Brain pericyte (primary cell): ENCODE results near the gene DLGAP1.

ENCODE experiments used
- DNase-seq: peaks from one replicate; pipeline ENCODE4 v3.0.0-alpha.2; 2012; ENCODE audit warnings: low read depth, low spot score

Gene DLGAP1

GRCh38 chr18:4242431-4243161 is 212.5 kb downstream of the DLGAP1 start:
- DNase-seq: no peak

DNA sequence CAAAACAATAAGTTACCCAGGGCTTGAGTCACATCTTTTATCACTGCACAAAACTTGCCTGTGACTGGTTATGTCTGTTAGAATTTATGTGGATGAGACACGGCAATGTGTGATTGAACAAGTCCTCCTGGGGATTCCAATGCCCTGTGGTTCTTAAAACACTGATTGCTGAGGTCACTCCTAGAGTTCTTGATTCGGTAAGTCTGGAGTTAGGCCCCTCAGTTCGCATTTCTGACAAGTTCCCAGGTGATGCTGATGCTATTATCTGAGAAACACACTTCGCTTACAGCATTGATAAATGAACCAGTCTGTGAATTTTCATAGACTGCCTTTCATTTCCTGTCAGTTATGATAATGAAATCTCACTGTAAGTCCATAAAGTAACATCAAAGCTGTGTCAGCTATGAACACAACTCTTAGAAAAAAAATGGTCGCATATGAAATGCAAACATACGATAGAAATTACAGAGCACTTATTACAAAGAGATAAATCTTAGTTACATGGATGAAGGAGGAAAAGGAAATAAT is 214.0 kb downstream of the DLGAP1 start:
- DNase-seq: no peak

GRCh38 chr18:4238966-4239365 is 216.1 kb downstream of the DLGAP1 start:
- DNase-seq: no peak

DNA sequence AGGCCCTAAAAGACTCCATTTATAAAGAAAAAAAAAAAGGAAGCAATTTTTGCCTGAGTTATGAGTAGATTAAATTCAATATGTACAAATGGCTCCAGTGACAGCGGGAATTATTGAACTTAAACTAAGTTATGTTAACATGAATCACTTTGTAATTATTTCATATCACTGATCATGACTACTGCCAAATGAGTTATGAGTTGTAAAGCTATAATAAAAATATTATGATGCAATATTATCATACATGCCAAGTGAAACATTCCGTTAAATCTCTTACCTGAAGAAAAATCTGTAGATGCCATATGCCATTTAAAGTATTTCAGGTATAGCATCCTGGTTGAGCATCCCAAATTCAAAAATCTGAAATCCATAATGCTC is 217.5 kb downstream of the DLGAP1 start:
- DNase-seq: no peak

DNA sequence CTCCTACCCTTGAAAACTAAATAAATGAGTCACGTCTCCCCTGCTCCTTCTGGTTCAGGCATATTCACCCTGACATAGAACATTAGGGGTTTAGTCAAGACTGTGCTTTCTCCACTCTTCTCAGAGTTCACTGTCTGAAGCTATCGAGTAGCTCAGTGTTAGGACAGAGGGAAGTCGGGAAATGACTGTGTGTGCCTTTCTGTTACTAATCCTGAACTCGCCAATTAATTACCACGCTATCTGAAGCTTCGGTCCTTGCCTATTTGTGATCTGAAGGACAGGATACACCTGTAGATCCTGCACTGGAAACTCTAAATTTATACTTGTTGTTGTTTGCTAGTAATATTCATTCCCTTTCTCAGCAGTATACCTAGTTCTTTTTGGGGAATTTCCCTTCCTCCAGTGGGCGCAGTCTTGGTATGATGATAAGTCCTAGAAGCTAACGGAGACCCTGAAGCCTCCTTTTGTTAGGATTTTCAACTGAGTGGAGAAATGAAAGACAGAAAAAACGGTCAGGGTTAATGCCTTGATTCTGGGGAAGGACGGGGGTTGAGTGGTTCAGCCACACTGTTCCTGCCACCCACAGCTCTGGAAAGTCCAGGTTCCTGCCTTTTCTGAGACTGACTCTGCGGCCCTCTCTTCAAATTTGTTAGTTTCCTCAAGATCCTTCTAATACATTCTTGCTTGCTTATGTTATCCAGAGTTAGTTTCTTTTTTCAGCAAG is 218.0 kb downstream of the DLGAP1 start:
- no peak for DNase-seq

DNA sequence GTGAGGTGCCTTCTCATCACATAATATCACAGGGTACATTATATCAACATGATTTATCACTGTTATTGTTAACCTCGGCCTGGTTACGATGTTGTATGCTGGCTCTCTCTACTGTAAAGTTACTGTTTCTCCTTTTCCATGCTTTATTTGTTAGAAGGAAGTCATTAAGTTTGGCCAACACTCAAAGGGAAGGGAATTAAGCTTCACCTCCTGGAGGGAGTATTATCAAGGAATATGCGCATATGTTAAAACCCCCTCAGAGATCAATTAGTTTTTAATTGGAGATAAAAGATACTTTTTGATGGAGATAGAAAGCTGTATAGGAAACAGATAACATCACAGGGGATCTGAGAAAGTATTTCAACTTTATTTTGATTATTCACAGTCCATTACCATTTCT is 221.6 kb downstream of the DLGAP1 start:
- no peak for DNase-seq

DNA sequence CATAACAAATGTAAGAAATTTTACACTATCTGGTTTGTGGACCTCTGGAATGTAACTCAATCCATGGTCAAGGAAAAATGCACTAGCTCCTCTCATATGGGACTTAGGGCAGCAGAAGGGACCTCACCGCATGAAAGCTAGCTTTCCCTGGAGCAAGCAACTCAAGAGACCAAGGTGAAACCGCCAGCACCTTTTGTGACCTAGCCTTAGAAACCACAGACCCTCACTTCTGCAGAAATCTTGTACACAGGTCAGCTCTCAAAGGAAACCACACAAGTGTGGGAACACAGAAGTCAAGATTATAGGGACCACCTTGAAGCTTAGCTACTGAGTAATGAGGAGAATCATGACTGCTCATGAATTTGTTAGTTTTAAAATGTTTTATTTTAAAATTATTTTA is 222.5 kb downstream of the DLGAP1 start:
- DNase-seq: no peak

DNA sequence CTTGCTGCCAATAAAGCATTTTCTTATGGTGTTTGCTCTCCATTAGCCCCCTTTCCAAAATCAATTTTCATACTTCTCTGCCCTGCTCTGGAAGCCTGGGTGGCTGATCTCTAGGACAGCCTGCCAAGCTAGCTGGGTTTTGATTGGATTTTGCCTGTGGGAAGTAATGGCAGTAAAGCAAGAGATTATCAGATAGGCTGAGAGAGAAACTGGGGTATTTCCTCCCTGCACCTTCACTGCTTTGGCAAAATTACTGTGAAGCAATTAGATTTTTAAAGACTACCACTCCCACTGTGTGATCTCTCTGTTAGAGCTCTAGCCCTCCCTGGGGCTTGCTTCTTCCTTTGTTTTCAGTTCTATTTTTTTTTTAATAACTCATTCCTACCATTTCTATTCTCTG is 223.8 kb downstream of the DLGAP1 start:
- DNase-seq: no peak

DNA sequence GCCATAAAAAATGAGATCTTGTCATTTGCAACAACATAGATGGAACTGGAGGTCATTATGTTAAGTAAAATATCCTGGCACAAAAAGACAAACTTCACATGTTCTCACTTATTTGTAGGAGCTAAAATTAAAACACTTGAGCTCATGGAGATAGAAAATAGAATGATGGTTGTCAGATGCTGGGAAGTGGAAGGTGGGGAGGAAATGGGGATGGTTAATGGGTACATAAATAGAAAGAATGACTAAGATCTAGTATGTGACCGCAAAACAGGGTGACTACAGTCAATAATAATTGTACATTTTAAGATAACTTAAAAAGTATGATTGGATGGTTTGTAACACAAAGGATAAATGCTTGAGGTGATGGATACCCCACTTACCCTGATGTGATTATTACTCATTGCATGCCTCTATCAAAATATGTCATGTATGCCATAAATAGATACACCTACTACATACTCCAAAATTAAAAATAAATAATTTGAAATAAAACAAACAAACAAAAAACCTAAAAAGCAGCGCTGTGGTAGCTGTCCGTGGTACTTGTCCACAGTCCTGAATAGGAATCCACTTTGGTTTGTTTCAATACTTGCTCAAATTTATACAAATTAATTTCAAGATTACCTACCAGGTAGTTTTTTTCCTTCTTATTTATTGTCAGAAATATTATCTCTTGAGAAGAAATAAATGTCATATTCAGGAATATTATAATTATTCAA is 224.5 kb downstream of the DLGAP1 start:
- DNase-seq: no peak

DNA sequence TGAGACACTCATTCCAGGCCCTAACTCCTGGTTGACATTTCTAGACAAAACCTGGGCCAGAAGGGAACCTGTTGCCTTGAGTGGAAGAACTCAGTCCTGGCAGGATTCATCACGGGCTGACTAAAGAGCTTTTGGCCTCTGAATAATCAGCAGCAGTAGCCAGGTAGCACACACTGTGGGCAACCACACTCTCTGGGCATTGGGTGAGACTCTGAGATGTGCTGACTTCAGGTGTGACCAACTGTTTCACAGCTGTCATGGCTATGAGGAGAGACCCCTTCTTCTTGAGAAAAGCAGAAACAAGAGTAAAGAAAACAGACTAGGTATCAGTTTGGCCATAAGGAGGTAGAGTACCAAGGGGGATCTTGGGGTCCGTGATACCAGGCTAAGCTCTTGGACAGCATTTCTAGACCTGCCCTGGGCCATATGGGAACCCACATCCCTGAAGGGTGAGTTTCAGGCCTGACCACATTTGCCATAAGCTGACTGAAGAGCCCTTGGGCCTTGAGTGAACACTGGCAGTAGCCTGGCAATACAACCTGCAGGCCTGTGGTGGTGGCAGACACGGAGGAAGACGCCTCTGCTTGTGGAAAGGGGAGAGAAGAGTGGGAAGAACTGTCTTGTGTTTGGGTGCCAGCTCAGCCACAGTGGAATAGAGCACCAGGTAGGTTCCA is 230.9 kb downstream of the DLGAP1 start:
- DNase-seq: no peak

GRCh38 chr18:4211111-4211837 is 243.8 kb downstream of the DLGAP1 start:
- no peak for DNase-seq

- DNase-seq: no peak
Measured at GRCh38 chr18:4208366-4208765, 246.7 kb downstream of the DLGAP1 start.

DNA sequence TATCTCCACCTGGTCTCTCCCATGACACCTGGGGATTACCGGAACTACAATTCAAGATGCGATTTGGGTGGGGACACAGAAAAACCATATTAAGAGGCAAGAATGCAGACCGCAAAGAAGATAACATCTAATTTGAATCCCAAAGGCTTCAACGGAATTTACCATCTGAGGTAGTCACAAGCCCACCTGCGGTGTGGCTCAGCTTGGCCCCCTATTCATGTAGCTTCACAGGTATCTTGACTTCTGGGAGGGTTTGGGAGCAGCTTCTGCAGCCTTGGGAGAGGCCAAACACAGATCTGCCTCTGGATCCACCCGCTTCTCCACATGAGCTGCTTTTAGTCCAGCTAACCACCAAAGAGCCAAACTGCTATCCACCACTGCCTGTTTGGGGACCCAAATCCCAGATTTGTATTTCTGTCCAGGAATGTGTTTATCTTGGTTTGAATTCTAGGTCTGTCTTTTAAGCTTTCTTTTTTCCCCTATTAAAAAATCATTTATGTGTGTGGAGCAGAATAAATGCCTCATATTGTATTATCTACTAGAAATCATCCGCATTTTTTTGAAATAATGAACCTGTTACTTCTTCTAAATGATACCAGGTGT is 247.6 kb downstream of the DLGAP1 start:
- DNase-seq: no peak

- DNase-seq: no peak
Measured at GRCh38 chr18:4204438-4204720, 250.7 kb downstream of the DLGAP1 start.

DNA sequence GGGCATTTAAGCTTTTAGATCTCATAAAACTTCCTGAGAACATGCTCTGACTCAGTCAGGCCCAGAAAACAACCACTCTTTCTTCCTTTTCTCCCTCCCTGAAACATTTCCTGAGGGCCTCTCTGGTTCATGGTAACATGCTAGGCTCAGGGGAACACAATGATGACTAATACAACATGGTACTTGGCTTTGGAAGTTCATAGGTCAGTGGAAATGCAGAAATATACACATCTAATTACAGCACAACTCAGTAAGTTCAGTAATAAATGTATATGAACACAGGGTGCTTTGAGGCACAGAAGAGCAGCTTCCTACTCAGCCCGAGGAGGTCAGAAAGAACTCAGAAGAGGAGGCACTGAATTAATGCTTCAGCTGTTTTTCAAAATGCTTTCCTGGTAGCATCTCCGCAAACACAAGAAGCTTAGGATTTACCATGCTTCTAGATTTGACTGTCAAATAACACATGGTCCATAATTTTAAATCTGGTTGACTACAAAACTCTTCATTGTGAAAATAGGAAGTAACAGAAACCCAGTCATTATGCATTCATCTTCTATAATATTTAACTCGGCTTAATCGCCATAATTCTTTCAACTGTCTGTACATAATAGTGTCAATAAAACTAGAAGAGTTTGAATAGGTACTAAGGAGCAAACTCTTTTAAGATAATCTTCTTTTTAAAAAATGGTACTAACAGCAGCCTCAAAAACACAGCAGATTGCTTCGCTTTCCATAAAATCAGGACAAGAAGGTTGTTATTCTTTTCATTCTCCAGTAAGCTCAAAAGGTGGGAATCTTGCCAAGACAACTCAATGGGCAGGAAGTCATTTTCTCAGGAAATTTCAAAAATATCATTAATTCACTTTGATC is 251.3 kb downstream of the DLGAP1 start:
- DNase-seq: no peak

DNA sequence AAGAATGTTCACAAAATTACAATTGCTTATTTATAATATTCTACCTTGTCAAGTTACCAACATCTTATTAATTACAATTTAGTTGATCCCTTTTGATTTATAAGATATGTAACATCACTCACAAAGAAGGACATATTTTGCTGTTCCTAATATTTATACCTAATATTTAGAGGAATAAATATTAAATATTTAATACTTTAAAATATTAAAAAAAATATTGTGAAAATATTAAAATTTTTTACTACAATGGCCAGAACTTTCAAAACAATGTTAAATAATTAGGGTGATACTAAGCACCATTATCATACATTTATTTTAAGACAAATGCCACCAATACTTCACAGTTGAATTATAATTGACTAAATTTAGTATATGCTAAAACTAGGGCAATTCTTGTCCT is 254.7 kb downstream of the DLGAP1 start:
- DNase-seq: no peak

DNA sequence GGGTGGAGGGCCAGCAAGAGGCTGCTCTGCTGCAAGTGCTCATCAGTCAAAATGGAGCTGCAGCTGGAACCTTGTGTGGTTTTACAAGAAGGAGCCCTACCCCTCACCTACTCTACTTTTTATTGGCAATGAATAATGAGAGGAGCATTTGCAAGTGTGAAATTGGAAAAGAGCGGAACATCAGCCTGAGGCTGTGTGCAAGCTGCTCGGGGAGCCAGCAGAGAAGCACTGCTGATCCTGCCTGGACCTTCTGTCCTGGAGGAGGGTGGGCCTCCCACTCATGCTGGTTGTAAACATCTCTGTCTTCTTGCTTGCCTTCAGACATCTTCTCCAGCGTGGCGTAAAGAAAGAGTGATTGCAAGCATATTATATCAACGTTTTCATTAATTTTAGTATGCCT is 256.2 kb downstream of the DLGAP1 start:
- no peak for DNase-seq

- DNase-seq: no peak
Measured at GRCh38 chr18:4196351-4196750, 258.8 kb downstream of the DLGAP1 start.

GRCh38 chr18:4193086-4193485 is 262.0 kb downstream of the DLGAP1 start:
- no peak for DNase-seq
